Measurements from ENCODE around the gene RASSF1.

RASSF1 gene

DNA sequence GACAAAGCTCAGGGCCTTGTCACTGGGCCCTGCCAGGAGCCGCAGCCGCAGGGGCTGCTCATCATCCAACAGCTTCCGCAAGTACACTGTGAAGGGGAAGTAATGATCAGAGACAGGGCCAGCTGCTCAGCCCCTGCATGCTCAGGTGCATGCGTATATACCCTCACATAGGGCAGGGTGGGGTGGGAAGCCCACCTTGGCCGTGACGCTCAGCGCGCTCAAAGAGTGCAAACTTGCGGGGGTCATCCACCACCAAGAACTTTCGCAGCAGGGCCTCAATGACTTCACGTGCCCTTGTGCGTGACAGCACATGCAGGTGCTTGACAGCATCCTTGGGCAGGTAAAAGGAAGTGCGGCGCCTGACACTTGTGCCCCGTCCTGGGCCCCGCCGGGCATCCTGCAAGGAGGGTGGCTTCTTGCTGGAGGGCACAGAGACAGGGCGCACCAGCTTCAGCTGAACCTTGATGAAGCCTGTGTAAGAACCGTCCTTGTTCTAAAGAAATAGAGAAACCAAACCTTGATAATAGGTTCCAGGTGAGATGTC, 9.2 kb downstream of the RASSF1 start:
- no peak for DNase-seq
- intact Hi-C loops (cut with DNase I) = no loop called here

DNA sequence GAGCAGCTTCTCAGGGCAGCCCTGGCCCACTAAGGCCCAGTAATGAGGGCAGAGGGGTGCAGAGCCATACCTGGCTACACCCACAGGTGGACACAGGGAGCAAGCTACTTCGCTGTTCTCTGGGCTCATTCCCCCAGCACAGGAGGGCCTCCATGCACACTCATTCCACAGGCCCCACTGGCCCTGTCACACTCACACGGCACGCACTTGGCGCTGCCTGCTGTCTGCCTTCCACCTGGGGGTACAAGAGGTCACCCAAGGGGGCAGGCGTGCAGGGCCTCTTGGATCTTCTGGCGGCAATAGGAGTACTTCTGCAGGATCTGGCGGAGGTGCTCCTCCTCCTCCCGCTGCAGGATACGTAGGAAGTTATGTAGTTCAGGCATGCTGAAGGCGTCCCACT, 10.3 kb downstream of the RASSF1 start:
- intact Hi-C loops (cut with DNase I) = no loop called here
- no peak for DNase-seq

DNA sequence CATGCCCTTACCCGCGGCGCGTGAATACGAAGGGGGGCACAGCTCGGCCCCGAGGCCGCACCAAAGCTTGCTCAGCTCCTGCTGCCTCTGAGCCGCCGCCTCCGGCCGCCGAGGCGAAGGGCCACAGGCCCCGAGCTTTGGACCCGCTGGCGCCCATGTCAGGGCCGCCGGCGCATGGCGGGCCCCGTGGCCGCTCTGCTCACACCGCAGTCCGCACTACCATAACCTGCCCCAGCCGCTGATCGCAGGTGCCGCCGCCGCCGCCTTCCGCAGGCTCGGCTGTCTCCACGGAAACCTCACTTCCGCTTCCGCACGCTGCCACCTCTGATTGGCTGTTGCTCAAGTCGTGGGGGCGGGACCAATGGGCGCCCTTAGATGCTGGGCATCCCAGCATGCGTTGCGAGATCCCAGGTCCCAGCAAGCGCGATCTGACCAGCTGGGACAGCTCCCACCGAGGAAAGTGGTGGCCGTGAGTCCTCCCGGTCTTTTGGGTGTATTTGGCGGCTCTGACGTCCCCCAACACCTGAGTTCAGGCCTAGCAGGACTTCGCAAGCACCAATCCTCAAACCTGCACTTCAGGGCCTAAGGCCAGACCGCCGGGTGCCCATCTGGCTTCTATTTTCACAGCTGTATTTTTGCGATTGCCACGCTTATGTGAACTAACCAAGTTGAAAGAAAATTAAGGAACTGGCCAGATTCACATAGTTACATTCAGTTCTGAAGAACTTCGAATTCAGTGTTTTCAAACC, 12.5 kb downstream of the RASSF1 start, which contains the start of gene TUSC2:
TUSC2 (minus strand) TSS at position 281 of the 749 bp plus-strand sequence; CDS start at position 157, 124 bp downstream.
- peak; percentile 92 to 99 (median 98) for DNase-seq
- intact Hi-C loops (cut with DNase I) = loop anchor here (5.0 to 10.0 kb wide), 3 partner anchors 36 to 103 kb away; partner anchors contain the start of genes IFRD2 and LSMEM2

DNA sequence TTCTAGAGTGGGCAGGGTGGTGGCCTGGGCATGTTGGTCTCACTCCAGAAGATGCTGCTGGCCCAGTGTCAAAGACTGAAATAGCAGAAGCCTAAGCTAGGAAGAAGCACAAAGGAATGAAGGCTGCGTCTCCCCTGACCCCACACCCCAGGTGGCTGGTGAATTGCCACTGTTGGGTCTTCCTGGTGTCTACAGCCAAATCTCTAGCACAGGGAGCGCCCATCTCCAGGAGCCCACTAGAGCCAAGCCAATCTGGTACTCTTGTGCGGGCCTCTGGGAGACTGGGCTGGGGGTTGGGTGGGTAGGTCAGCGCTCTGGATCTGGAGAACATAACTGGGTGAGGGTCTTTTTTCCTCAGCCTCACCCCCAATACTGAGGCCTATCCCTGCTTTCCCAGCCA, 13.5 kb downstream of the RASSF1 start:
- no peak for DNase-seq
- intact Hi-C loops (cut with DNase I) = loop anchor here (5.0 to 10.0 kb wide), 3 partner anchors 35 to 102 kb away; partner anchors contain the start of genes IFRD2 and LSMEM2

DNA sequence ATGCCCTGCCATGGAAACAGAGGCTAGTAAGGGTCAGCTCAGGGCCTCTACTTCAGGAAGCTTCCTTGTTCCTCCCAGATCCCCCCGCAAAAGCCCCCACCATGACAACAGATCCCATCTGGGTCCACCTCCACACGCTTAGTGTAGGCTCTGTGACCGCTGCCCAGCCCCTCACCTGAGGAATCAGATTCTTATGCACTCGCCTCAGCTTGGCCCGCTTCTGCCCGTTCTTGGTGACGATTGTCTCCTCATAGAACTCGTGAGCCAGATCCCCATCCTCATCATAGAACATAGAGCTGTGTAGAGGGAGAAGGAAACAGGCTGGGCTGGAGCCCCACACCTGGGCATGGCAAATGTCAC, 14.5 kb downstream of the RASSF1 start:
- intact Hi-C loops (cut with DNase I) = loop anchor here (5.0 to 10.0 kb wide), 3 partner anchors 34 to 101 kb away; partner anchors contain the start of genes IFRD2 and LSMEM2

DNA sequence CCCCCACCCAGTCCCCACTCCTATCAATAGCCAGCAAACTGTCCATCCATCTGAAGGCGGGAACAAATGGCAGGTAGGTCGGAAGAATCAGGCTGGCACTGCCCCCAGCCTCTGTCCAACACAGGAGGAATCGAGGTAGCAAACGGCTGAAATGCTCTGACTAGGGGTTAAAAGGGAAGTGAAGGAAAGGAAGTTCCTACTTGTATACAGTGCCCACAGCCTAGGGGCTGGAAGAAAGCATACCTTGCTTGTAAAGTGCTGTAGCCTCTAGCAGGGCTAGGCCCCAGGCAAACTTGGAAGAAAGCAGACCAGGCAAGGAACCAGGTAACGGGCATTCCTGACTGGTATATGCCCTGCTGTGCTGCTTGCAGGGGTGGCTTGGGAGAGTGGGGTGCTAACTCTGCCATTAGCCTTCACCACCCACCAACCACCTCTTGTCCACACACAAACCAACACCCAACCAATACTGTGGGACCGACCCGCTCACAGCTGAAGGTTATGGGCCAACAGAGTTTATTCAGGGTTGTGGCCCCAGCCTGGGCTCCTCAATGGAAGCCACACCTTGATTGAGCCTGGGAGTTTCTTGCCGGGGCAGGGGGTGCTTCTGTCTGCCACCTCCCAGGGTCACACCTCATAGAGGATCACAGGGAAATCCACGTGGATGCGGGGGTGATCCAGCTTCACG, 15.0 kb downstream of the RASSF1 start:
- intact Hi-C loops (cut with DNase I) = loop anchor here (5.0 to 10.0 kb wide), 3 partner anchors 33 to 101 kb away; partner anchors contain the start of genes IFRD2 and LSMEM2
- DNase-seq = no peak

More for the DNA sequence above, 14.5 kb downstream of the RASSF1 start:
- no peak for DNase-seq

DNA sequence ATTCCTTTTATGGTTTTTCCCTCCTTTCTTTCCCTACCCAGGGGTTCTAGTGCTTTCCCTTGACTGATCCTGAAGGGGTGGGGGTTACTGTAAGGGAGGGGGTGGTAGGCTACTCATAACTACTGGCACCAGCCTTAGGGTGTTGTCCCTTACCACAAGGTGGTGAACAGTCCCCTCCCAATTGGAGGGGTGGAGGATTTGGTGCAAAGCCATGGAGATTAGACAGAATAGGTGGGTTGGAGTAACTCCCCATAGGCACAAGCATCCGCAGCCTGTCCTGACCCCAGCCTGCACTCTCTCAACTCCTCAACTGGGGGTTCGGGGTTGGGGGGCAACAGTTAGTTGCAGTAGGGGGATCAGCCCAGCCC, 15.5 kb downstream of the RASSF1 start:
- intact Hi-C loops (cut with DNase I) = loop anchor here (5.0 to 10.0 kb wide), 3 partner anchors 33 to 100 kb away; partner anchors contain the start of genes IFRD2 and LSMEM2
- no peak for DNase-seq

DNA sequence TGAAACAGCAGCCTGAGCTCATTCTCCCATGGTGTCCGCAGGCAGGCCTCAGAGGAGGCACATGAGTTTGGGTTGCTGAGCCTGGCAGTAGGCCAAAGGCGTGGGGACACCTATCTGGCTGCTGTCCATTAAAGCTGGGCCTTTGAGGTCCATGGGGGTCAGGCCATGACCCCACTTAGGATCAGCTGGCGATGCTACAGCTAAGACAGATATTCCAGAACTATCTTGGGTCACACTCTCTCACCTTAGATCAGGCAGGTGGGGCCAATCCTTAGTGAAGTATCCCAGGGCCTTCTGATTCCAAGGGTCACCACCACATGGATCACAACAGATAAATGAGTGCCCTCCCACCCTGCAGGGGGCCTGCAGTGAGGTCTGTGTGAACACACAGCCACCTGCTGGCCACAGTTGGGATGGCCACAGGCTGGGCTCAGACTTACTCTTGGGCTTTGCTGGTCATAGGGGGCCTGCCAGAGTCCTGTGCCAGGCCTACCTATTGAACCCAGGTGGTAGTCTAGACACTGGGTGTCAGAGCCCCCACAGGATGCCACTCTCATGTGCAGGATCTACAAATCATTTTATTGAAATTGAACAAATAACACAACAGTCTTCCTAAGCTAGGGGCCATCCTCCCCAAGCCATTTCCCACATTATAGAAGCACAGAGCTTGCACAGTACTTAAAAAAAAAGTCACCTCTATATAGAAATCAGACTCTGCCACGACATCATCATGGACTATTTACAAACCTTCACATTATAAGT, 16.1 kb downstream of the RASSF1 start:
- intact Hi-C loops (cut with DNase I) = loop anchor here (5.0 to 10.0 kb wide), 3 partner anchors 32 to 100 kb away; partner anchors contain the start of genes IFRD2 and LSMEM2

DNA sequence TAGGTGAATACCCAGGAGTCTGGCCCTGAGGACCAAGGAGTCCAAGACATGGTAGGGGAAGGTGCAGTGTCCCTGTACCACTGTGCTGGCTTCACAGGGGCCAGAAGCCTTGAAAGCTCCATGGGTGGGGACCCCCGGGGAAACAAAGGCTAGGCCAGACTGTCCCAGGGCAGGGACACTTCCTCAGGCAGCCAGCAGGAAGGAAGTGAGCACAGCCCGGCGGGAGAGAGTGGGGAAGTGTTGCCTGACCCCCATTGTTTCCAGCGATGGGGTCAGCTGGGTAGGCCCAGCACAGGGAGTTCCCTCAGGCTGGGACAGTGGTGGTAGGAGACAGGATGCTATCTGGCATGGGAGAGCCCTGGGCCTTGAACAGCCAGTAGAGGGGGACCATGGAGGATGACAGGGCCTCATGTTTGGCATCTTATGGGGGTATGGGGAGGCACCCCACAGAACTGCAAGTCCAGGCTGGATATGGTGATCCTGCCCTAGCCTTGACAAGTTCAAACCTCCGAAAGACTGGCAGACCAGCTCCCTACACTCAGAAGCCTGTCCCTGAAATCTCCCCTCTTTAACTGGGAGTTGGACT, 16.9 kb downstream of the RASSF1 start:
- intact Hi-C loops (cut with DNase I) = loop anchor here (10.0 kb wide), 2 partner anchors 49 to 99 kb away; partner anchors contain the start of gene LSMEM2
- peak in 1 of 42 donors; percentile 22 for DNase-seq

More for the DNA sequence above, 16.1 kb downstream of the RASSF1 start:
- peak in 41 of 42 donors; percentile 57 to 91 (median 77) for DNase-seq

DNA sequence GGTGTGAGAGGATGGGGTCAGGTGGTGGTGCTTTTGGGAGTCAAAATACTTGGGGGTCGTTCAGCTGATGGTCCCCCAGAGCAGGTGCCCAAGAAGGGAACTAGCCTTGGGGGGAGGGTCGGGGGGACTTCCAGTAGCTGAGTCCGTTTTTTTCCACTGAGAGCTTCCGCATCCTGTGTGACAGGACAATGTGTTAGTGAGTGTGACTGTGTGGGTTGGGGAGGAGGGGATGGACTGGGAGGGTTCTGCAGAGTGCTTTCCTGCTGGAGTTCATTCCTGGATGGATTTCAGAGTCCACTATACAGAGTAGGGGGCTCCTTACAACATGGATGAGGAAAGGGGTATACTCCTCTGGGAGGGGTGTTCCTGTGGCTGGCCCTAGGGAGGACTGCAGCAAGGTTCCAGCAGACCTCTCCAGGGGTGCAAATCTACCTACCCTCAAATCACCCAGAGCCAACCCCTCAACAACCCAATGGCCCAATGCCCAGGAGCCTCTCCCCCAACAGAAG, 17.5 kb downstream of the RASSF1 start:
- intact Hi-C loops (cut with DNase I) = loop anchor here (10.0 kb wide), 2 partner anchors 48 to 98 kb away; partner anchors contain the start of gene LSMEM2
- DNase-seq = peak in 1 of 42 donors; percentile 21

DNA sequence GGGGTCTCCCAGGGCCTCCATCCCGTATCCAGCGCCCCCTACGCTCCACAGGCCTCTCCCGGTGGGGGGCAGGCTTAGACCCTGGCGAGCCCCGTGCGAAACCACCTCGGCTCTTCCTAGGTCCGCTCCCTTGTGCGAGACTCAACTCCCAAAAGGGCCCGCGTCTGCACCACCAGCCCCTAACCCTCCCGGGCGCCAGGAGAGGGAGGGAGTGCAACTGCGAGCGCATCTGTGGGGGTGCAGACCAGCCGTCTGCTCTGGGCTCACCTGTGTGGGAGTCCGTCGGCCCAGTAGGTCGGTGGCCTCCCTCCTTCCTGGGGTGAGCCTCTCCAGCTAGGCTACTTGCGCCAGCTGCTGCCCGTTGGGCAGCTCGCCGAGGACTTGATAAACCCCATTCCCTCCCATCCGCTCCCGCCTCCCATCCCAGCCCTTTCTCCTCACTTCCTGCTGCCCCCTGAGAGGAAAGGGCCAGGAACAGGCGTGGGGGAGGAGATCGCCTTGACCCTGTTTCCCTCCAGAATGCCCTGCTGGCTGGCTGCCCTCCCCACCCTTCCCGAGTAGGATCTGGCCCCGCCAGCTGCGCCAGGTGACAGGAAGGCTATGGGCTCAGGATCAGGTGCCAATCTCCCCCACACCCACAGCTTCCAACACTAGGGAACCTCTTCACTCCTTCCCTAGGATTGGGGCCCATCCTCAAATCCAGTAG, 18.1 kb downstream of the RASSF1 start, which contains the start of gene HYAL2:
HYAL2 (minus strand) TSS at position 360 of the 706 bp plus-strand sequence. CDS start 2,256 bp downstream, outside the sequence.
- intact Hi-C loops (cut with DNase I) = loop anchor here (10.0 kb wide), 2 partner anchors 48 to 98 kb away; partner anchors contain the start of gene LSMEM2

DNA sequence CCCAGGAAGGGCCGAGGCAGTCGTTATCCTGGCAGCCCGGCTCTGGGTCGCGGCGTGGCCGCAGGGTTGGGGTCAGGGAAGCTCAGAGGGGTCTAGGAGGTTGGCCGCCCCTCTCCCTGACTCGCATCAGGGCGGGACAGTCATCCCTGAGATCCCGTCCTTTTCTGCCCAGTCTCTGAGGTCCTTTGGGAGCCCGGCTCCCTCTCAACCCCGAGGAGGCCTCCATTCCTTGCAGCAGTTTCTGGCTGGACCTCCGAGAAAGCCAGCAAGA, 18.6 kb downstream of the RASSF1 start:
- intact Hi-C loops (cut with DNase I) = loop anchor here (10.0 kb wide), 2 partner anchors 47 to 97 kb away; partner anchors contain the start of gene LSMEM2
- DNase-seq = no peak

More for the DNA sequence above, 18.1 kb downstream of the RASSF1 start, which contains the start of gene HYAL2:
- peak in 1 of 42 donors; percentile 23 for DNase-seq

DNA sequence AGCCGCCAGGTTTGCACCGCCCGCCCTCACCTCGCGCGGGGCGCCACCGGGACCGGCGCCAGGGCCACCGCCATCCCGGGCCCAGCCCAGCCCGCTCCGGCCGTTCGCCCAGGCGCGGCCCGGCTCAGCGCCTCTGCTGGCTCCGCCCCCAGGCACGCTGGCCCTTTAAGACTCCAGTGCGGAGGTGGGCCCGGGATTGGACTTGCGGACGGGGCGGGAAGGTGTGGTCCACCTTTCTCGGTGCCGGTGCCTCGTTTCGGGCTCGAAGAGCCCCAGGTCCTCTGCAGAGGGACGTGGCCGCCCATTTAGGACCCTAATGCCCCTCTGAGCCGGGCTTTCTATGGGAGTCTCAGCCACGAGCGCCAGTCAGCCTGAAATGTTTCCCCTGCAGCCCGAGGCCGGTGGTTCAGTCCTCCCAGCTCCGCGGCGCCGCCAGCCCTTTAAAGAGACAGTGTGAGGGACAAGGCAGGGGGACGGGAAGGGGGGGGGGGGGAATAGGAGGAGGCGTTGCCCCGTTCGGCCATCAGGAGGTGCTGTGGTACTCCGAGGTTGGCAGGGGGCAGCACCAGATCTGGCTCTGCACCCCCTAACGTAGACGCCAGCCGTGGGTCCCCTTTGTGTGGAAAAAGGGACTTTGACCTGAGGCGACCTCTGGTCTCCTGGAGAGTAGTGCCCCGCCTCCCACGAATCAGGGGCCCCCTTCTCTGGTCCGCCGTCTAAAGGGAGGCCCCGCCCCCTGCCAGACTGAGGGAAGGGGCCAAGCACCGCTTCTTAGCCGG, 19.1 kb downstream of the RASSF1 start:
- peak; percentile 77 to 97 (median 91) for DNase-seq
- intact Hi-C loops (cut with DNase I) = loop anchor here (10.0 kb wide), 2 partner anchors 47 to 97 kb away; partner anchors contain the start of gene LSMEM2

DNA sequence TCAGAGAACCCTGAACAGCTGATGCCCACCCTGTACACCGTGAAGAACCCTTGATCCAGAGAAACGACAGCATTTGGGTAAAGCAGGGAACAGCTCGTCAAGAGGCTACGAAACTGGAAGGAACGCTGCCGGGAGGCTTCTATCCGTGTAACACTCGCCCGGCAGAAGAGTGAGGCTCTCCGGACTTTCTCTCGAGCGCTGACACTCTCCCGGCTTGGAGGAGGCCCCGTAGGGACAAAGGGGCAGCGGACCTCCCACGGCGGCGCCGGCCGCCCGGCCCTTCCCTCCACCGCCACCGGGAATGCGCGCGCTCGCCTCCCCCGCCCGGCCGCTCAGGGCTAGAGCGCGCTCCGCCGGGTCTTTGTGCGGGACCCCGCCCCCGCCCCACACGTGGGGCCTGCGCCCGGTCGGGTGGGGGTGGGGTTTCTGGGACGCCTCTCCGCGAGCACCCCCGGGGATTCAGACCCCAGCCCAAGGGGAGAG, 19.7 kb downstream of the RASSF1 start:
- intact Hi-C loops (cut with DNase I) = loop anchor here (10.0 kb wide), 2 partner anchors 46 to 96 kb away; partner anchors contain the start of gene LSMEM2
- DNase-seq = peak in 41 of 42 donors; percentile 66 to 93 (median 85)

DNA sequence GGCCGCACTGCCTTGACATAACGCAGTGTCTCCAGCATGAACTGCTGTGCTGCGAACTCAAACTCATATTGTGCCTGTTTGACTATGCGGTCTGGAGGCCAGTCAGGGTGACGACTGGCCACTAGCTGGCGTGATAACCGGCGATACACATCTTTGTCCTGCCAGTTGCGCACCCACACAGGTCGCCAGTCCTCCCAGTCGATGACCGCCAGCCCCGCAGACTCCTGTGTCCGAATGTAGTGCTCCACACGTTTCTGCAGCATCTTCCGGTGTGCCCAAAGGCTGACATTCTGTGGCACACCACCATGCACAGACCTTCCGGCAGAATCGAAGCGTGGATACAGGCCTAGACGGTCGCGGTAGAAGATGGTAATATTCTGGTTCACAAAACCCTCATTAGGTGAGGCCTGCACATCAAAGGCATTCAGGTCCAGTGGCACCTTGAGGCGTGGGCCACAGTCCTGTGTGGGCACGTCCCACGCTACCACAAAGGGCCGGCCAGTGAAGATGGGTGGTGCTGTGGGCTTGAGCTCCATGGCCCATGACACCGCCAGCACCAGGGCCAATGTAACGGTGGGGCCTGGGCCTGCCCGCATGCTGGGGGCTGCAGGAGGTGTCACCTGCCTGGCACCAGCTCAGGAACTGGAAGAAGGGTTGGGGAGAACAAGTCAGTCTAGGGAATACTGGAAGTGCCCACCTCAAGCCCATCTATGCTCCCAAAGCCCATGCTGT, 20.6 kb downstream of the RASSF1 start:
- DNase-seq = no peak
- intact Hi-C loops (cut with DNase I) = loop anchor here (10.0 kb wide), 2 partner anchors 45 to 95 kb away; partner anchors contain the start of gene LSMEM2
